Right ventricle myocardium inferior (tissue), 1 donor: ENCODE data around the gene NIPAL4. TPM values are rescaled to one million over a fixed set of nuclear protein-coding genes. Genes with fewer than 3 reads are reported as not detected.

Source experiments
- total RNA-seq: library from RNA; stranded (reverse); fragmentation: NEBNext Ultra II Directional; extraction: Animal tissue kit (Norgen Biotek cat#: 25700); gene quantifications from one replicate; pipeline ENCODE4 v1.2.1, GENCODE V29; 2021
- donor health status: DM: no; HTN: yes; CAD: no; lungs with severe emphysema.

Gene NIPAL4
- total RNA-seq, 1 donor from 2014 or later: not detected

Other genes starting within 250 kb of the NIPAL4 start
- 29.6 TPM for gene CYFIP2, start 194.1 kb upstream of the NIPAL4 start, total RNA-seq
- gene ADAM19, start 115.6 kb downstream of the NIPAL4 start, total RNA-seq: 11.3 TPM
- gene SOX30, start 192.2 kb downstream of the NIPAL4 start, total RNA-seq: 0.19 TPM
- gene C5orf52, start 211.3 kb downstream of the NIPAL4 start, total RNA-seq: not detected